ENCODE data around the gene CLASP2.
"Not testable (repeated sequence)": the region's sequence is repeated elsewhere in the genome, so short reads cannot be mapped to it uniquely, and the experiment has no call there.

The CLASP2 gene

DNA sequence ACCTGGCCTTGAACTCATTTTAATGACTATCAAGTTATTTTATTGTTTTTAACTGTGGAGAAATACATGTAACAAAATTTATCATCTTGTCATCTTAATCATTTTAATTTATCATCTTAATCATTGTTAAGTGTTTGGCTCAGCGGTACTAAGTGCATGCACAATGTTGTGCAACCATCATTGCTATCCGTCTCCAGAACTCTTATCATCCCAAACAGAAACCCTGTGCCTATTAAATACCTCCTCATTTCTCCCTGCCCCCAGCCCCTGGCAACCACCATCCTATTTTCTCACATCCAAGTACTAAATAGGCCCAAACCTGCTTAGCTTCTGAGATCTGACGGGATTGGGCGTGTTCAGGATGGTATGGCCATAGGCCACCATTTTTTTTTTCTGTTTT lies 226.3 kb downstream of the CLASP2 start:
- DNase-seq (ENCODE audit: low read depth in 1 of 2, low spot score in 1 of 2) = no peak
- no peak for TF ChIP-seq JUND (IDR thresholded peaks at IDR 0.05; ENCODE audit: low read depth)
- in situ Hi-C loops (cut with HindIII; ENCODE audit: low pct_unique_long_range_greater_than_20kb, low sequenced_read_pairs) = no loop called here

- in situ Hi-C loops (cut with HindIII; ENCODE audit: low pct_unique_long_range_greater_than_20kb, low sequenced_read_pairs) = no loop called here
- no peak for DNase-seq (ENCODE audit: low read depth in 1 of 2, low spot score in 1 of 2)
Observed at GRCh38 chr3:33490641-33491241, 227.3 kb downstream of the CLASP2 start.

DNA sequence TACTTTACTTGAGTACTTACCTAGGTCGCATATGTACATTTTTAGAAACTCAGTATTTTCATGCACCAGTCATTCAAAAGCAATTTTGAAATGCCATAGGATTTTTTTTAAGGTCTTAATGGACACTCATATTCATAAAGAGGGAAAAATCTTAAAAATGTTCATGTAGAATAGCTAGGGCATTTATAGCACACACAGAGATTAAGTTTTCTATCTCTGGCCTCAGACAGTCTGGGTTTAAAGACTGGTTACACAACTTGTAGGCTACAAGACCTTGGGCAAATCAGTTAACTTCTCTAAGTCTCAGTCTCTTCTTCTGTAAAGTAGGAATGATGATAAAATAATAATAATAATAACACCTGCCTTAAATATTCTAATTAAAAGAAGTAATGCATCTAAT lies 229.4 kb downstream of the CLASP2 start:
- in situ Hi-C loops (cut with HindIII; ENCODE audit: low pct_unique_long_range_greater_than_20kb, low sequenced_read_pairs) = no loop called here

More at GRCh38 chr3:33490641-33491241, 227.3 kb downstream of the CLASP2 start:
- no peak for TF ChIP-seq JUND (IDR thresholded peaks at IDR 0.05; ENCODE audit: low read depth)

GRCh38 chr3:33488246-33488645 lies 229.8 kb downstream of the CLASP2 start:
- peak in 1 of 2 experiments; percentile 11 for DNase-seq (ENCODE audit: low read depth in 1 of 2, low spot score in 1 of 2)
- TF ChIP-seq JUND (IDR thresholded peaks at IDR 0.05; ENCODE audit: low read depth) = no peak
- in situ Hi-C loops (cut with HindIII; ENCODE audit: low pct_unique_long_range_greater_than_20kb, low sequenced_read_pairs) = no loop called here

More for the DNA sequence above, 229.4 kb downstream of the CLASP2 start:
- TF ChIP-seq JUND (IDR thresholded peaks at IDR 0.05; ENCODE audit: low read depth) = no peak
- DNase-seq (ENCODE audit: low read depth in 1 of 2, low spot score in 1 of 2) = no peak

GRCh38 chr3:33482111-33482521 lies 235.9 kb downstream of the CLASP2 start:
- peak; percentile 42 to 87 for DNase-seq (ENCODE audit: low read depth in 1 of 2, low spot score in 1 of 2)
- peak; percentile 87 for TF ChIP-seq JUND (IDR thresholded peaks at IDR 0.05; ENCODE audit: low read depth)
- in situ Hi-C loops (cut with HindIII; ENCODE audit: low pct_unique_long_range_greater_than_20kb, low sequenced_read_pairs) = no loop called here

DNA sequence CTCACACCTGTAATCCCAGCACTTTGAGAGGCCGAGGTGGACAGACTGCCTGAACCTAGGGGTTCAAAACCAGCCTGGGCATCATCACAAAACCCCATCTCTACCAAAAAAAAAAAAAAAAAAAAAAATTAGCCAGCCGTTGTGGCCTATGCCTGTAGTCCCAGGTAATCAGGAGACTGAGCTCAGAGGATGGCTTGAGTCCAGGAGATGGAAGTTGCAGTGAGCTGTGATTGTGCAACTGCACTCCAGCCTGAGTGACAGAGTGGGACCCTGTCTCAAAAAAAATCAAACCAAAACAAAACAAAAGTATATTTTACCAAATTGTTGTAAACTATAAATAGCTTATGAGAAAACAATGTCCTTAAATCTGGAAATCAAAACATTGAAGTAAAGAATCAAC lies 243.2 kb downstream of the CLASP2 start:
- DNase-seq (ENCODE audit: low read depth in 1 of 2, low spot score in 1 of 2) = no peak
- in situ Hi-C loops (cut with HindIII; ENCODE audit: low pct_unique_long_range_greater_than_20kb, low sequenced_read_pairs) = no loop called here
- TF ChIP-seq JUND (IDR thresholded peaks at IDR 0.05; ENCODE audit: low read depth) = no peak

DNA sequence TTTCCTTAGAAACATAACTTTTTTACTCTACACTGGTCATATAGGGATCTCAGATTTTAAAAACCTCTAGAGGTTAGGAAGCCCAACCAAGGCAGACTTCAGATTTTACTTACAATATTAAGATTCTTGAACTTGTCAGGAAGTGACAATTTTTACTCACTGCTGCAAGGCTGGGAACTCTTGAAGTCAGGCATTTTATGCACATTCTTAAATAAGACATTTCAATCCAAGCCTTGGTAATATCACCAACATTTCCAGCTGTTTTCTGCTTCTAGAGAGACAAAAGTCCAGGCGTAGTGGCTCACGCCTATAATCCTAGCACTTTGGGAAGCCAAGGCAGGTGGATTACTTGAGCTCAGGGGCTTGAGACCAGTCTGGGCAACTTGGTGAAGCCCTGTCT lies 244.2 kb downstream of the CLASP2 start:
- no peak for TF ChIP-seq JUND (IDR thresholded peaks at IDR 0.05; ENCODE audit: low read depth)
- no peak for DNase-seq (ENCODE audit: low read depth in 1 of 2, low spot score in 1 of 2)
- in situ Hi-C loops (cut with HindIII; ENCODE audit: low pct_unique_long_range_greater_than_20kb, low sequenced_read_pairs) = no loop called here

DNA sequence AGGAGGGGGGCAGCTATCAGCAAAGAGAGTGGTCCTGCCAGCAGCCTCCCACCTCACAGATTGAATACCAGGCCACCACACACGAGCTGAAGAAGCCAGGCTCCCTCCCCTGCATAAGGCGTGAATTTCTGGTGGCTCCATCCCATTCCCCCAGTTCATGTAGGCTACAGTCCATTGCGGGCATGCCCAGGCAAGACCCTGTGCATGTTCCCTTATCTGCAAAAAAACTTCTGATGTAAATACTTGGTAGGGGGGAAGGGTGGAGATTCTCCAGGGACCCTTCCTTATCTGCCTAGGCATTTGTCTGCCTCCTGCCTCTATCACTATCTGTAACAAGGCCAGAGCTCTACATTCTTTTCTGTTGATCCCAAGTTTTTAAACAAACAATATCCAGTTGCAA lies 250.3 kb downstream of the CLASP2 start:
- in situ Hi-C loops (cut with HindIII; ENCODE audit: low pct_unique_long_range_greater_than_20kb, low sequenced_read_pairs) = no loop called here
- no peak for TF ChIP-seq JUND (IDR thresholded peaks at IDR 0.05; ENCODE audit: low read depth)
- DNase-seq (ENCODE audit: low read depth in 1 of 2, low spot score in 1 of 2) = no peak

GRCh38 chr3:33461097-33461496 lies 257.0 kb downstream of the CLASP2 start:
- in situ Hi-C loops (cut with HindIII; ENCODE audit: low pct_unique_long_range_greater_than_20kb, low sequenced_read_pairs) = no loop called here
- DNase-seq (ENCODE audit: low read depth in 1 of 2, low spot score in 1 of 2) = no peak
- TF ChIP-seq JUND (IDR thresholded peaks at IDR 0.05; ENCODE audit: low read depth) = no peak

GRCh38 chr3:33459577-33459976 lies 258.5 kb downstream of the CLASP2 start:
- DNase-seq (ENCODE audit: low read depth in 1 of 2, low spot score in 1 of 2); in situ Hi-C loops (cut with HindIII; ENCODE audit: low pct_unique_long_range_greater_than_20kb, low sequenced_read_pairs): not testable (repeated sequence)

- TF ChIP-seq JUND (IDR thresholded peaks at IDR 0.05; ENCODE audit: low read depth) = no peak
- in situ Hi-C loops (cut with HindIII; ENCODE audit: low pct_unique_long_range_greater_than_20kb, low sequenced_read_pairs) = no loop called here
- DNase-seq (ENCODE audit: low read depth in 1 of 2, low spot score in 1 of 2) = no peak
Observed at GRCh38 chr3:33458446-33458845, 259.6 kb downstream of the CLASP2 start.

DNA sequence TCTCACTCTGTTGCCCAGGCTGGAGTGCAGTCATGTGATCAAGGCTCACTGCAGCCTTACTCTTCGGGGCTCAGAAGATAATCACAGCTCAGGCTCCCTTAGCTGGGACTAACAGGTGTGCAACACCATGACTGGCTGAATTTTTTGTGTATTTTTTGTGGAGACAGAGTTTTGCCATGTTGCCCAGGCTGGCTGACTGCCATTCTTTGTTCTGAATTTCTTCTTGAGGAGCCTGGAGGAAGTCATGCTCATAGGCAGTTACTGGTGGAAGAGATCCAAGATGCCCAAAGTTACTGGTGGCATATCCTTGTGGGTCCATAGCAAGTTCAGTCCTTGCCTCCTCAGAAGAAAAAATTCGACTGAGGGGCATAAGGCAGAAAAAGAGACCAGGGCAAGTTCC lies 261.3 kb downstream of the CLASP2 start:
- DNase-seq (ENCODE audit: low read depth in 1 of 2, low spot score in 1 of 2) = no peak
- TF ChIP-seq JUND (IDR thresholded peaks at IDR 0.05; ENCODE audit: low read depth) = no peak
- in situ Hi-C loops (cut with HindIII; ENCODE audit: low pct_unique_long_range_greater_than_20kb, low sequenced_read_pairs) = no loop called here

DNA sequence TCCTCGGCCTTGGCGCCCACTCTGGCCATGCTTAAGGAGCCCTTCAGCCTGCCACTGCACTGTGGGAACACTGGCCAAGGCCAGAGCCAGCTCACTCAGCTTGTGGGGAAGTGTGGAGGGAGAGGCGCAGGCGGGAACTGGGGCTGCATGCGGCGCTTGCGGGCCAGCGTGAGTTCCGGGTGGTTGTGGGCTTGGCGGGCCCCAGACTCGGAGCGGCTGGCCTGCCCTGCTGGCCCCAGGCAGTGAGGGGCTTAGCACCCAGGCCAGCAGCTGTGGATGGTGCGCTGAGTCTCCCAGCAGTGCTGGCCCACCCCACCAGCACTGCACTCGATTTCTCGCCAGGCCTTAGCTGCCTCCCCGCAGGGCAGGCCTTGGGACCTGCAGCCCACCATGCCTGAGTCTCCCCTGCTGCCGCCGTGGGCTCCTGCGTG lies 264.7 kb downstream of the CLASP2 start:
- no peak for TF ChIP-seq JUND (IDR thresholded peaks at IDR 0.05; ENCODE audit: low read depth)
- no peak for DNase-seq (ENCODE audit: low read depth in 1 of 2, low spot score in 1 of 2)
- in situ Hi-C loops (cut with HindIII; ENCODE audit: low pct_unique_long_range_greater_than_20kb, low sequenced_read_pairs) = no loop called here

DNA sequence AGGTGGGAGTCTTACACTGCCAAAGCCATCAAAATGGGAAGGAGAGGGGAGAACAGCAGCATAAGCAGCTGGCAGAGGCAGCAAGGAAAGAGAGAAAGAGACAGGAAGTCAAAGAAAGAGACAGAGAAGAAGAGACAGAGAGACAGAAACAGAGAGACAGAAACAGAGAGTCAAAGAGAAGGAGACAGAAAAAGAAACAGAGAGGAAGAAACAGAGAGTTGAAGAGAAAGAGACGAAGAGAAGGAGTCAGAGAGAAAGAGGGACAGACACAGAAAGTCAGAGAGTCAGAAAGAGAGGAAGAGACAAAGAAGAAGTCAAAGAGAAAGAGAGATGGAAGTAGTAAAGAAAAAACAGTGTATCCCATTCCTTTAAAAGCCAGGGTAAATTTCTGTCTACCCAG lies 266.1 kb downstream of the CLASP2 start:
- in situ Hi-C loops (cut with HindIII; ENCODE audit: low pct_unique_long_range_greater_than_20kb, low sequenced_read_pairs); DNase-seq (ENCODE audit: low read depth in 1 of 2, low spot score in 1 of 2): not testable (repeated sequence)
